Esophagus muscularis mucosa (tissue), 4 donors: Measurements from ENCODE around the gene ZNF311. TPM values are rescaled to one million over a fixed set of nuclear protein-coding genes. Genes with fewer than 3 reads are reported as not detected.
A peak's percentile ranks its signal among the peaks of the same experiment; 100 is the strongest.

Source experiments
- DNase-seq: peaks from one replicate; pipeline ENCODE4 v3.0.0-alpha.2; 2017; ENCODE audit errors: extremely low spot score
- H3K27ac ChIP-seq, 4 donors: fragments of 200-600 bp; sonication (generic); replicated peaks in 1 of 4; 1 replicate in 3 of 4; 2 replicates in 1 of 4; pipeline ENCODE4 v1.5.1; 2016 to 2019; ENCODE audit warnings: mild to moderate bottlenecking in 1 of 4
- H3K27me3 ChIP-seq, 4 donors: fragments of 200-600 bp; sonication (generic); one replicate each; pipeline versions ENCODE4 v1.5.1 to v1.6.0; 2016 to 2019
- H3K36me3 ChIP-seq, 4 donors: fragments of 200-600 bp; sonication (generic); one replicate each; pipeline ENCODE4 v1.5.1; 2016 to 2019
- H3K4me1 ChIP-seq, 4 donors: fragments of 200-600 bp; sonication (generic); one replicate each; pipeline ENCODE4 v1.5.1; 2016 to 2019
- H3K4me3 ChIP-seq, 4 donors: fragments of 200-600 bp; sonication (generic); 1 replicate in 2 of 4; 2 replicates in 2 of 4; pipeline ENCODE4 v1.5.1; 2016 to 2019; ENCODE audit warnings: mild to moderate bottlenecking in 4 of 4, moderate library complexity in 1 of 4
- H3K9me3 ChIP-seq, 4 donors: fragments of 200-600 bp; sonication (generic); 1 replicate in 3 of 4; 2 replicates in 1 of 4; pipeline ENCODE4 v1.5.1; 2016 to 2019
- CTCF ChIP-seq, 3 experiments: fragments of 200-600 bp in 2 of 3; fragments of 450-650 bp in 1 of 3; sonication (generic) in 2 of 3; IDR thresholded peaks; one replicate each; pipeline ENCODE4 v1.5.1; 2017 to 2019; ENCODE audit warnings: antibody characterized with exemption in 3 of 3, mild to moderate bottlenecking in 2 of 3, moderate library complexity in 1 of 3
- EP300 ChIP-seq: sonication (generic); formaldehyde crosslinking; IDR thresholded peaks from one replicate; pipeline ENCODE4 v1.6.1; 2017; ENCODE audit warnings: antibody characterized with exemption
- POLR2A ChIP-seq: fragments of 450-650 bp; IDR thresholded peaks from one replicate; pipeline ENCODE4 v1.6.1; 2017; ENCODE audit warnings: antibody characterized with exemption, moderate library complexity, mild to moderate bottlenecking, low read depth
- POLR2AphosphoS5 ChIP-seq, 2 donors: sonication (generic); formaldehyde crosslinking; IDR thresholded peaks; one replicate each; pipeline ENCODE4 v1.6.1; 2017; ENCODE audit warnings: antibody characterized with exemption in 2 of 2
- WGBS: methylation state at CpG from one replicate; pipeline ENCODE4 v1.1.5; 2018; 5-methylcytosine and 5-hydroxymethylcytosine counted together
- intact Hi-C: fragments of 100-400 bp; cut with DNase I; formaldehyde crosslinking; loops from one replicate; pipeline ENCODE4 v1.15.1; 2023
- total RNA-seq, 4 donors: library from RNA; depleted of rRNA; stranded (reverse); fragments of >200 nt; gene quantifications; one replicate each; pipeline versions ENCODE4 v1.1.0 to v1.2.1, GENCODE V29; 2016

ZNF311 gene
- total RNA-seq, 4 donors from 2014 or later: 0.17 to 1.7 (median 0.53) TPM

- peak overlapping the region; percentile 71 to 79 (median 79) for H3K27ac ChIP-seq
- 1% methylated on average over 13 of the region's 13 CpGs for WGBS
- H3K36me3 ChIP-seq: no peaks in the 10 kb centered on the region
Measured at GRCh38 chr6:28981431-28981832, 23.7 kb downstream of the ZNF311 start.

DNA sequence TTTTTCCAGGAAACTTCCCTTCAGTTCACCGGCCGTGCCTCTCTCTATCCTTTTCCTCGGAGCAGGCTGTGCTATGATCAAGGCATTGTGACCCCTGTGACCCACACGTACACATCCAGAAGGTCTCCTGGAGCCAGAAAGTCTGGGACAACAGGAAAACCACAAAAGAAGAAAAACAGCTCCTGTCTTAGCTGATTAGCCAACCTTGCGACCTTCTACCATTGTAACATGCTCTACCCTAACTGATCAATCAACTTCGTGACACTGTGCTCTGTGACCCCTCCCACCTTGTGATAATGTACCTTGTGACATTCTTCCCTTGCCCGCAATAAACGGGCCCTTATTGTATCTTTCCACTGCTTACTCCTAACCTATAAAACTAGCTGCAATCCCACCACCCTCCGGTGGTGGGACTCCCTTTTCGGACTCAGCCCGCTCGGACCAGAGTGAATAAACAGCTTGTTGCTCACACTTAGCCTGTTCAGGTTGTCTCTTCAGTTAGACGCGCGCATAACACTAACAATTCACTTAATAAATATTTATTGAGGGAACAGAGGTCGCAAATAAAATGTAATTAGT lies 24.2 kb downstream of the ZNF311 start:
- TF ChIP-seq CTCF (IDR thresholded peaks at IDR 0.05): peak; percentile 5 to 30 (median 18)
- TF ChIP-seq POLR2AphosphoS5 (IDR thresholded peaks at IDR 0.05): no peak
- Histone ChIP-seq H3K36me3 (no peaks in the 10 kb centered on the region), H3K27ac (peak overlapping the region; percentile 71 to 79 (median 79)), H3K4me1 (peaks cover 5 to 35% (median 27%) of the 10 kb centered on the region in 4 donors), H3K9me3 (no peaks in the 10 kb centered on the region), H3K27me3 (peaks cover 0 to 22% (median 6%) of the 10 kb centered on the region in 4 donors), H3K4me3 (peak overlapping the region; percentile 57 to 72 (median 65))
- intact Hi-C loops: loop anchor here (2.0 kb wide), 1 partner anchor 36 kb away; no protein-coding TSS in a partner anchor
- 3% methylated on average over 16 of the region's 16 CpGs for WGBS
- DNase-seq: no peak

More at GRCh38 chr6:28981431-28981832, 23.7 kb downstream of the ZNF311 start:
- no peaks in the 10 kb centered on the region for H3K9me3 ChIP-seq
- peaks cover 0 to 17% (median 6%) of the 10 kb centered on the region in 4 donors for H3K27me3 ChIP-seq
- intact Hi-C loops: loop anchor here (2.0 kb wide), 1 partner anchor 37 kb away; no protein-coding TSS in a partner anchor
- TF ChIP-seq POLR2A: no peak
- TF ChIP-seq POLR2AphosphoS5 (IDR thresholded peaks at IDR 0.05): no peak
- no peak for TF ChIP-seq CTCF (IDR thresholded peaks at IDR 0.05)
- no peak for TF ChIP-seq EP300
- peaks cover 7 to 37% (median 30%) of the 10 kb centered on the region in 4 donors for H3K4me1 ChIP-seq
- DNase-seq: no peak
- H3K4me3 ChIP-seq: peak overlapping the region; percentile 57 to 72 (median 65)

GRCh38 chr6:28980137-28980851 lies 24.8 kb downstream of the ZNF311 start:
- no peak for DNase-seq
- Histone ChIP-seq H3K27me3 (peaks cover 0 to 28% (median 6%) of the 10 kb centered on the region in 4 donors), H3K27ac (peak overlapping the region in 2 of 4 donors; percentile 79), H3K9me3 (no peaks in the 10 kb centered on the region), H3K4me3 (peak overlapping the region; percentile 57 to 72 (median 65)), H3K36me3 (no peaks in the 10 kb centered on the region), H3K4me1 (peaks cover 3 to 32% (median 25%) of the 10 kb centered on the region in 4 donors)
- TF ChIP-seq POLR2A: no peak
- TF ChIP-seq POLR2AphosphoS5 (IDR thresholded peaks at IDR 0.05): no peak
- TF ChIP-seq CTCF (IDR thresholded peaks at IDR 0.05): no peak
- no peak for TF ChIP-seq EP300
- intact Hi-C loops: loop anchor here (2.0 kb wide), 1 partner anchor 35 kb away; no protein-coding TSS in a partner anchor
- 52% methylated on average over 8 of the region's 8 CpGs for WGBS

DNA sequence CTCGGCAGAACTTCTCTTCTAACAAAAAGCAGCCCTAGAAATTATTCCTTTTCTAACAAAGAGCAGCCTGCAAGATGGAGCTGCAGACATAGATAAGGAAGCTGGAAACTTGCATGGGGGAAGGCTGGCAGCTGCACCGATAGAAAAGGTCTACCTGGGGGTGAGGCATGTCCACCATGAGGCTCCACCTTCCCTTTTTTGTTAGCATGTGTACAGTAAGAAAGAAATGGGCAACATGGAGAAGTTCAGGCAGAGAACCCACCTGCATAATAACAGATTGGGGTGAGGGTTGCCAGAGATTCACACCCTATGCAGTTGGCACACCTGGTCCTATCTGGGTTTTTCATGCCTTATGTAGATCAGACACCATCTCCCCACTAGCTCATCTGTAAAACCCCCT lies 25.4 kb downstream of the ZNF311 start:
- no peak for DNase-seq
- Histone ChIP-seq H3K36me3 (no peaks in the 10 kb centered on the region), H3K4me1 (peaks cover 3 to 26% (median 22%) of the 10 kb centered on the region in 4 donors), H3K4me3 (no peak overlapping the region), H3K27ac (no peak overlapping the region), H3K9me3 (no peaks in the 10 kb centered on the region), H3K27me3 (peaks cover 0 to 28% (median 6%) of the 10 kb centered on the region in 4 donors)
- 80% methylated on average over 2 of the region's 2 CpGs for WGBS
- TF ChIP-seq POLR2A (no peak), POLR2AphosphoS5 (IDR thresholded peaks at IDR 0.05) (no peak), EP300 (no peak)
- intact Hi-C loops: loop anchor here (2.0 kb wide), 1 partner anchor 35 kb away; no protein-coding TSS in a partner anchor

- TF ChIP-seq EP300 (no peak), CTCF (IDR thresholded peaks at IDR 0.05) (no peak), POLR2A (no peak), POLR2AphosphoS5 (IDR thresholded peaks at IDR 0.05) (no peak)
Measured at GRCh38 chr6:28978959-28979561, 26.1 kb downstream of the ZNF311 start.

More at GRCh38 chr6:28978959-28979561, 26.1 kb downstream of the ZNF311 start:
- H3K27ac ChIP-seq: no peak overlapping the region
- no peaks in the 10 kb centered on the region for H3K9me3 ChIP-seq
- peaks cover 3 to 26% (median 21%) of the 10 kb centered on the region in 4 donors for H3K4me1 ChIP-seq
- intact Hi-C loops: no loop called here
- H3K36me3 ChIP-seq: no peaks in the 10 kb centered on the region
- 89% methylated on average over 5 of the region's 5 CpGs for WGBS
- H3K4me3 ChIP-seq: no peak overlapping the region
- no peak for DNase-seq
- H3K27me3 ChIP-seq: peaks cover 0 to 30% (median 6%) of the 10 kb centered on the region in 4 donors
